ENCODE results near the gene VAMP4. TPM values are rescaled to one million over a fixed set of nuclear protein-coding genes. Genes with fewer than 3 reads are reported as not detected.

The VAMP4 gene
- polyA plus RNA-seq, 1 of the 3 experiments (the other 2 are of a cell fraction), result 2.5 TPM

GRCh38 chr1:171736196-171736595, 5.7 kb downstream of the VAMP4 start:
- H3K4me3 ChIP-seq (ENCODE audit: low read depth in 2 of 2, low read length in 1 of 2), result no peak overlapping the region
- TF ChIP-seq JUND (IDR thresholded peaks at IDR 0.05) (no peak), MAX (IDR thresholded peaks at IDR 0.05; ENCODE audit: low read depth) (no peak)
- CTCF ChIA-PET, result interaction anchor here (0.9 kb wide), 1 partner anchor 20 kb away, joined by 3 read pairs; no protein-coding TSS in a partner anchor
- H2AFZ ChIP-seq (ENCODE audit: low read depth), result no peak overlapping the region
- H3K9ac ChIP-seq, result no peak overlapping the region
- peaks cover 34% of the 10 kb centered on the region for H3K79me2 ChIP-seq (ENCODE audit: insufficient read depth)
- H4K20me1 ChIP-seq (ENCODE audit: insufficient read depth), result no peaks in the 10 kb centered on the region
- 95% methylated on average over 2 of the region's 2 CpGs for WGBS (ENCODE audit: low lambda C conversion rate)
- H3K36me3 ChIP-seq (replicated peaks in 1 of 2; ENCODE audit: control insufficient read depth in 1 of 2, insufficient read depth in 2 of 2, low read length in 1 of 2), result peaks cover 26 to 36% of the 10 kb centered on the region in 2 experiments
- no peak overlapping the region for H3K4me2 ChIP-seq
- H3K4me1 ChIP-seq (ENCODE audit: control insufficient read depth in 1 of 2, insufficient read depth in 2 of 2, low read depth in 1 of 2, low read length in 1 of 2), result peaks cover 17% of the 10 kb centered on the region in 2 experiments
- H3K9me3 ChIP-seq, result no peaks in the 10 kb centered on the region
- H3K27ac ChIP-seq (ENCODE audit: low read depth in 2 of 2, low read length in 1 of 2), result no peak overlapping the region
- no peak for DNase-seq
- POLR2A ChIA-PET, result no interaction called here
- H3K27me3 ChIP-seq (ENCODE audit: insufficient read depth), result no peaks in the 10 kb centered on the region
- H3K9me2 ChIP-seq, result no peaks in the 10 kb centered on the region
- no peaks in the 10 kb centered on the region for H3F3A ChIP-seq (replicated peaks; ENCODE audit: insufficient read depth)

- no peak for TF ChIP-seq SIN3A (IDR thresholded peaks at IDR 0.05; ENCODE audit: borderline replicate concordance, low read depth, low read length)
- TF ChIP-seq MAX (IDR thresholded peaks at IDR 0.05; ENCODE audit: low read depth), result no peak
- TF ChIP-seq ELF1 (IDR thresholded peaks at IDR 0.05), result no peak
- TF ChIP-seq MEF2A (IDR thresholded peaks at IDR 0.05; ENCODE audit: borderline replicate concordance, low read depth), result no peak
- no peak for TF ChIP-seq YY1 (IDR thresholded peaks at IDR 0.05; ENCODE audit: low read depth)
- TF ChIP-seq POLR2AphosphoS5 (IDR thresholded peaks at IDR 0.05; ENCODE audit: low read depth, low read length), result no peak
- TF ChIP-seq EZH2phosphoT487 (IDR thresholded peaks at IDR 0.05; ENCODE audit: borderline replicate concordance, low read depth), result no peak
- no peak for TF ChIP-seq PBX3 (IDR thresholded peaks at IDR 0.05)
- TF ChIP-seq GABPA (IDR thresholded peaks at IDR 0.05; ENCODE audit: low read depth), result no peak
- TF ChIP-seq RFX5 (IDR thresholded peaks at IDR 0.05; ENCODE audit: low read length), result no peak
- TF ChIP-seq CHD2 (IDR thresholded peaks at IDR 0.05; ENCODE audit: low read length, partially characterized antibody), result no peak
- TF ChIP-seq, protein P1, sequence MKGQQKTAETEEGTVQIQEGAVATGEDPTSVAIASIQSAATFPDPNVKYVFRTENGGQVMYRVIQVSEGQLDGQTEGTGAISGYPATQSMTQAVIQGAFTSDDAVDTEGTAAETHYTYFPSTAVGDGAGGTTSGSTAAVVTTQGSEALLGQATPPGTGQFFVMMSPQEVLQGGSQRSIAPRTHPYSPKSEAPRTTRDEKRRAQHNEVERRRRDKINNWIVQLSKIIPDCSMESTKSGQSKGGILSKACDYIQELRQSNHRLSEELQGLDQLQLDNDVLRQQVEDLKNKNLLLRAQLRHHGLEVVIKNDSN (IDR thresholded peaks at IDR 0.05; ENCODE audit: borderline replicate concordance, low read depth), result no peak
- TF ChIP-seq GATA2 (CRISPR knock-in tag; IDR thresholded peaks at IDR 0.05), result no peak
- Histone ChIP-seq H3K4me2 (no peak overlapping the region), H3K4me1 (ENCODE audit: control insufficient read depth in 1 of 2, insufficient read depth in 2 of 2, low read depth in 1 of 2, low read length in 1 of 2) (no peaks in the 10 kb centered on the region), H2AFZ (ENCODE audit: low read depth) (no peak overlapping the region), H3K36me3 (replicated peaks in 1 of 2; ENCODE audit: control insufficient read depth in 1 of 2, insufficient read depth in 2 of 2, low read length in 1 of 2) (peaks cover 17 to 22% of the 10 kb centered on the region in 2 experiments), H3K27ac (ENCODE audit: low read depth in 2 of 2, low read length in 1 of 2) (no peak overlapping the region), H3K9me2 (no peaks in the 10 kb centered on the region), H3K79me2 (ENCODE audit: insufficient read depth) (peaks cover 13% of the 10 kb centered on the region; the same call in 1 of the 2 replicates), H4K20me1 (ENCODE audit: insufficient read depth) (no peaks in the 10 kb centered on the region), H3K9ac (no peak overlapping the region), H3K4me3 (ENCODE audit: low read depth in 2 of 2, low read length in 1 of 2) (no peak overlapping the region), H3F3A (replicated peaks; ENCODE audit: insufficient read depth) (no peaks in the 10 kb centered on the region), H3K9me3 (no peaks in the 10 kb centered on the region), H3K27me3 (ENCODE audit: insufficient read depth) (no peaks in the 10 kb centered on the region)
- ChIA-PET CTCF (interaction anchor here (1.1 to 3.1 kb wide), 3 partner anchors 11 to 85 kb away, joined by 4 to 14 read pairs (median 5); partner anchors contain the start of gene VAMP4), POLR2A (no interaction called here)
- DNase-seq, result no peak
These were observed 11.8 kb downstream of the VAMP4 start for GRCh38 chr1:171730052-171730451.
